ENCODE results near the gene HIF3A.

The HIF3A gene

GRCh38 chr19:46340051-46340659 is 43.3 kb downstream of the HIF3A start:
- H3K9ac ChIP-seq (ENCODE audit: low read length): no peak overlapping the region
- no peaks in the 10 kb centered on the region for H3K27me3 ChIP-seq (ENCODE audit: control insufficient read depth, insufficient read depth, low read length)
- H3K36me3 ChIP-seq (ENCODE audit: control insufficient read depth, insufficient read depth, low read length): no peaks in the 10 kb centered on the region
- no peak overlapping the region for H3K4me3 ChIP-seq (ENCODE audit: low read length)
- no peaks in the 10 kb centered on the region for H3K4me1 ChIP-seq (ENCODE audit: control insufficient read depth, insufficient read depth, low read length)
- no peaks in the 10 kb centered on the region for H3K9me3 ChIP-seq (ENCODE audit: control insufficient read depth, low read length)

- H3K36me3 ChIP-seq (ENCODE audit: control insufficient read depth, insufficient read depth, low read length): no peaks in the 10 kb centered on the region
- H3K27me3 ChIP-seq (ENCODE audit: control insufficient read depth, insufficient read depth, low read length): no peaks in the 10 kb centered on the region
- no peaks in the 10 kb centered on the region for H3K9me3 ChIP-seq (ENCODE audit: control insufficient read depth, low read length)
- peaks cover 5% of the 10 kb centered on the region for H3K4me1 ChIP-seq (ENCODE audit: control insufficient read depth, insufficient read depth, low read length)
- H3K9ac ChIP-seq (ENCODE audit: low read length): no peak overlapping the region
- H3K4me3 ChIP-seq (ENCODE audit: low read length): no peak overlapping the region
These were observed 45.1 kb downstream of the HIF3A start for GRCh38 chr19:46341937-46342336.

DNA sequence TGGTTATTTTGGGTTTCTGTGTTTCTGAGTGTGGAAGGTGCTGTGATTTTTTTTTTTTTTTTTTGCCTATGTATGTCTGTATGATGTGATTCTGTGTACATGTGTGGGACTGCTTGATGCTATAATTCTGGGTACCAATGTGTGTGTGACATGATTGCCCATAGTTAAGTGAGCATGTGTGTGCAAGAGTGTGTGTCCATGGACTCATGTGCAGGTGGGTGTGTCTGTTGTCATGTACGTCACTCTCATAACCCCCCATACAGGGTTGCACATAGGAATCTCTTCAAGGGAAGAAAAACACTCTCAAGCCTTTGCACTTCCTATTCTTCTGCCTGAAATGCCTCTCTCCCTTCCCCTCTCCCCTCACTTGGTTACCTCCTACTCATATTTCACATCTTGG is 47.5 kb downstream of the HIF3A start:
- Histone ChIP-seq H3K4me3 (ENCODE audit: low read length) (no peak overlapping the region), H3K9ac (ENCODE audit: low read length) (no peak overlapping the region), H3K27me3 (ENCODE audit: control insufficient read depth, insufficient read depth, low read length) (no peaks in the 10 kb centered on the region), H3K36me3 (ENCODE audit: control insufficient read depth, insufficient read depth, low read length) (no peaks in the 10 kb centered on the region), H3K9me3 (ENCODE audit: control insufficient read depth, low read length) (no peaks in the 10 kb centered on the region), H3K4me1 (ENCODE audit: control insufficient read depth, insufficient read depth, low read length) (peaks cover 12% of the 10 kb centered on the region)

- H3K36me3 ChIP-seq (ENCODE audit: control insufficient read depth, insufficient read depth, low read length): no peaks in the 10 kb centered on the region
- H3K4me1 ChIP-seq (ENCODE audit: control insufficient read depth, insufficient read depth, low read length): peaks cover 20% of the 10 kb centered on the region
- H3K27me3 ChIP-seq (ENCODE audit: control insufficient read depth, insufficient read depth, low read length): no peaks in the 10 kb centered on the region
- no peaks in the 10 kb centered on the region for H3K9me3 ChIP-seq (ENCODE audit: control insufficient read depth, low read length)
- no peak overlapping the region for H3K9ac ChIP-seq (ENCODE audit: low read length)
- H3K4me3 ChIP-seq (ENCODE audit: low read length): no peak overlapping the region
These were observed 48.3 kb downstream of the HIF3A start for GRCh38 chr19:46345157-46345556.

DNA sequence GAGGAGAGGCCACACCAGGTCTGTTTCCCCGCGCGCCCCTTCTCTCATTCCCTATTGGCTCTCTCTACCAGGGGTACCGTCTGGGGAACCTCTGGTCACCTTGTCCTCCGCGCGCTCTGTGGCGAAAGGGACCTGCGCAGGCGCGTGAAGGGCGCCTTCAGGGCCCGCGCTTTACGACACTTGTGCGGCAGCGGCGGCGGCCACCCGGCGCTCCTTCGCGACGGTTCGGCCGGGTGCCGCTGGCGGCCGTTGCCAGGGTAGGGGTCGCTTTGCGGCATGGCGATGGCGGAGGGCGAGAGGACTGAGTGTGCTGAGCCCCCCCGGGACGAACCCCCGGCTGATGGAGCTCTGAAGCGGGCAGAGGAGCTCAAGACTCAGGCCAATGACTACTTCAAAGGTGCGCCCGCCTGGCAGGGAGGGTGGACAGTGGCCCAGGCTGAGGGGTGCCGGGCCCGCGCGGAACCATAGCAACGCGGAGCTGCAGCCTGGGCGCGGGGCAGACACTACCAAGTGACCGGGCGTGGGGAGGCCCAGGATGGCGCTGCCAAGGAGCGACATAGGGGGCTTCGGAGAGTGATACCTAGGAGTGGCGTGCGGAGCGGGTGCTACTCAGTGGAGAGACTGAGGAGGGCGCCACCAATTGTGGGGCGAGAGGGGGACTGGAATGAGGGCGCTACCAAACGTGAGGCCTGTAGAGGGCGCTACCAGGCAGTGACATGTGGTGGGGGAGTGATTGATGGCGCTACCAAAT is 50.2 kb downstream of the HIF3A start, which contains the start of gene PPP5C:
TSS of gene PPP5C (plus strand) at position 267 of the 751 bp plus-strand sequence. CDS start at position 277, 10 bp downstream.
- Histone ChIP-seq H3K4me3 (ENCODE audit: low read length) (peak within 1 kb of the TSS; percentile 70), H3K36me3 (ENCODE audit: control insufficient read depth, insufficient read depth, low read length) (no peaks in the 10 kb centered on the region), H3K9me3 (ENCODE audit: control insufficient read depth, low read length) (no peaks in the 10 kb centered on the region), H3K9ac (ENCODE audit: low read length) (peak within 1 kb of the TSS; percentile 94), H3K27me3 (ENCODE audit: control insufficient read depth, insufficient read depth, low read length) (no peaks in the 10 kb centered on the region), H3K4me1 (ENCODE audit: control insufficient read depth, insufficient read depth, low read length) (peaks cover 38% of the 10 kb centered on the region)

- H3K9me3 ChIP-seq (ENCODE audit: control insufficient read depth, low read length): no peaks in the 10 kb centered on the region
- no peaks in the 10 kb centered on the region for H3K36me3 ChIP-seq (ENCODE audit: control insufficient read depth, insufficient read depth, low read length)
- H3K27me3 ChIP-seq (ENCODE audit: control insufficient read depth, insufficient read depth, low read length): no peaks in the 10 kb centered on the region
- peaks cover 41% of the 10 kb centered on the region for H3K4me1 ChIP-seq (ENCODE audit: control insufficient read depth, insufficient read depth, low read length)
- H3K9ac ChIP-seq (ENCODE audit: low read length): peak overlapping the region; percentile 94
- H3K4me3 ChIP-seq (ENCODE audit: low read length): peak overlapping the region; percentile 70
These were observed 50.7 kb downstream of the HIF3A start for GRCh38 chr19:46347572-46347883.

DNA sequence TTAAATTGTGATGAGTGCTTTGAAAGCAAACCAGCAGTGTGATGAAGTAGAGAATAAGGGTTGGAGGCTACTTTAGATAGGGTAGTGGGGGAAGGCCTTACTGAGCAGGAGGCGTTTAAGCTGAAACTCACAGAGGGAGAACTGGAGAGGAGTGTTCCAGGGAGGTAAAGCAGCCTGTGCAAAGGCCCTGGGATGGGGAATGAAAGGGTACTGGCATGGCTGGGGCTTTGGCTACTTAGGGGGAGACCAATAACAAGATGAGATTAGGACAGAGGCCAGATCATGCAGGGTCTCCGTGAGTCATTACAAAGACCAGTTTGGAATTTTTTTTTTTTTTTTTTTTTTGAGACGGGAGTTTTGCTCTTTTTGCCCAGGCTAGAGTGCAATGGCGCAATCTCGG is 51.1 kb downstream of the HIF3A start:
- Histone ChIP-seq H3K36me3 (ENCODE audit: control insufficient read depth, insufficient read depth, low read length) (no peaks in the 10 kb centered on the region), H3K9ac (ENCODE audit: low read length) (peak overlapping the region; percentile 94), H3K9me3 (ENCODE audit: control insufficient read depth, low read length) (no peaks in the 10 kb centered on the region), H3K27me3 (ENCODE audit: control insufficient read depth, insufficient read depth, low read length) (no peaks in the 10 kb centered on the region), H3K4me3 (ENCODE audit: low read length) (peak overlapping the region; percentile 70), H3K4me1 (ENCODE audit: control insufficient read depth, insufficient read depth, low read length) (peaks cover 41% of the 10 kb centered on the region)

- Histone ChIP-seq H3K36me3 (ENCODE audit: control insufficient read depth, insufficient read depth, low read length) (peaks cover 7% of the 10 kb centered on the region), H3K4me1 (ENCODE audit: control insufficient read depth, insufficient read depth, low read length) (peaks cover 41% of the 10 kb centered on the region), H3K4me3 (ENCODE audit: low read length) (no peak overlapping the region), H3K9me3 (ENCODE audit: control insufficient read depth, low read length) (no peaks in the 10 kb centered on the region), H3K9ac (ENCODE audit: low read length) (no peak overlapping the region), H3K27me3 (ENCODE audit: control insufficient read depth, insufficient read depth, low read length) (no peaks in the 10 kb centered on the region)
These were observed 52.6 kb downstream of the HIF3A start for GRCh38 chr19:46349311-46349993.

- Histone ChIP-seq H3K4me1 (ENCODE audit: control insufficient read depth, insufficient read depth, low read length) (peaks cover 49% of the 10 kb centered on the region), H3K27me3 (ENCODE audit: control insufficient read depth, insufficient read depth, low read length) (no peaks in the 10 kb centered on the region), H3K4me3 (ENCODE audit: low read length) (peak overlapping the region; percentile 7), H3K9ac (ENCODE audit: low read length) (peak overlapping the region; percentile 53), H3K36me3 (ENCODE audit: control insufficient read depth, insufficient read depth, low read length) (peaks cover 7% of the 10 kb centered on the region), H3K9me3 (ENCODE audit: control insufficient read depth, low read length) (no peaks in the 10 kb centered on the region)
These were observed 53.4 kb downstream of the HIF3A start for GRCh38 chr19:46350029-46350757.

- Histone ChIP-seq H3K27me3 (ENCODE audit: control insufficient read depth, insufficient read depth, low read length) (no peaks in the 10 kb centered on the region), H3K4me3 (ENCODE audit: low read length) (peak overlapping the region; percentile 7), H3K9ac (ENCODE audit: low read length) (peak overlapping the region; percentile 53), H3K36me3 (ENCODE audit: control insufficient read depth, insufficient read depth, low read length) (peaks cover 7% of the 10 kb centered on the region), H3K4me1 (ENCODE audit: control insufficient read depth, insufficient read depth, low read length) (peaks cover 54% of the 10 kb centered on the region), H3K9me3 (ENCODE audit: control insufficient read depth, low read length) (no peaks in the 10 kb centered on the region)
These were observed 53.9 kb downstream of the HIF3A start for GRCh38 chr19:46350758-46351159.

- Histone ChIP-seq H3K4me1 (ENCODE audit: control insufficient read depth, insufficient read depth, low read length) (peaks cover 59% of the 10 kb centered on the region), H3K36me3 (ENCODE audit: control insufficient read depth, insufficient read depth, low read length) (peaks cover 7% of the 10 kb centered on the region), H3K4me3 (ENCODE audit: low read length) (peak overlapping the region; percentile 7), H3K9me3 (ENCODE audit: control insufficient read depth, low read length) (no peaks in the 10 kb centered on the region), H3K27me3 (ENCODE audit: control insufficient read depth, insufficient read depth, low read length) (no peaks in the 10 kb centered on the region), H3K9ac (ENCODE audit: low read length) (peak overlapping the region; percentile 53)
These were observed 54.6 kb downstream of the HIF3A start for GRCh38 chr19:46351241-46352041.

Measured in mucosa of stomach (tissue), 1 donor.